HG02759 (cell line): ENCODE data around the gene CLDN15.
A peak's percentile ranks its signal among the peaks of the same experiment; 100 is the strongest.
"Not testable (repeated sequence)": the region's sequence is repeated elsewhere in the genome, so short reads cannot be mapped to it uniquely, and the experiment has no call there.

Source experiments
- ATAC-seq: cut with Tn5 transposase; IDR thresholded peaks from one replicate; pipeline ENCODE4 v1.9.1; 2021; ENCODE audit warnings: mild to moderate bottlenecking, moderate library complexity; ENCODE audit not compliant: unreplicated experiment

Gene CLDN15

DNA sequence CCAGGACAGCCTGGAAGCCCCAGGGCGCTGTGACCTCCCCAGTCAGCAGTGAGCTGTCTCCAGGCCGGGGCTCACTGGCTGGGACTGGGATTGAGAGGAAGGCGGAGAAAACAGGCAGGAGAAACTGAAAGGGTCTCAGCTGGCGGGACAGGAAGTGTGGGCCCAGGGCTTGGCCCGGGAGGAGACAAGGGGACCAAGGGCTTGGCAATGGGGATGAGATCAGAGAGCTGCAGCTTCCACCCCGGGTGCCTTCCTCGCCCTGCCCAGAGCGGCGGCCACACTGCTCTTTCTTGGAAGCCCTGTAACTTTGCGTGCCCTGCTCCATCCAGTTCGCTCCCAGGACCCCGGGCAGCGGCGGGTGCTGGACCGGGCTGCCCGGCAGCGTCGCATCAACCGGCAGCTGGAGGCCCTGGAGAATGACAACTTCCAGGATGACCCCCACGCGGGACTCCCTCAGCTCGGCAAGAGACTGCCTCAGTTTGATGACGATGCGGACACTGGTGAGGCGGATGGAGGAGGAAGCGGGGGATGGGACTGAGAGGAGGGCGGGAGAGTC is 15.2 kb downstream of the CLDN15 start:
- ATAC-seq: no peak

DNA sequence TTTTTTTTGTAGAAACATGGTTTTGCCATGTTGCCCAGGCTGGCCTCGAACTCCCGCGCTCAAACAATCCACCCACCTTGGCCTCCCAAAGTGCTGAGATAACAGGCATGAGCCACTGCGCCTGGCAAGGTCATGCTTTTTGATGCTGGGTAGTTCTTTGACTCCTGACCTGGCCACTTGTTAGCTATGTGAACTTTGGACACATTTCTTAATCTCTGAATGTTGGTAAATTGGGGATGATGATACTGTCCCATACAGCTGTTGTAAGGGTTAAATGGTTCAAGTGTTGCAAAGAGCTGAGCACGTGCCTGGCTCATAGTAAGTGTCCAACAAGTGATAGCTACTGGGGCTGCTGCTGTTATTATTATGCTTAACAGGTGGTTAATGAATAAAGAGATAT is 17.3 kb downstream of the CLDN15 start:
- no peak for ATAC-seq

DNA sequence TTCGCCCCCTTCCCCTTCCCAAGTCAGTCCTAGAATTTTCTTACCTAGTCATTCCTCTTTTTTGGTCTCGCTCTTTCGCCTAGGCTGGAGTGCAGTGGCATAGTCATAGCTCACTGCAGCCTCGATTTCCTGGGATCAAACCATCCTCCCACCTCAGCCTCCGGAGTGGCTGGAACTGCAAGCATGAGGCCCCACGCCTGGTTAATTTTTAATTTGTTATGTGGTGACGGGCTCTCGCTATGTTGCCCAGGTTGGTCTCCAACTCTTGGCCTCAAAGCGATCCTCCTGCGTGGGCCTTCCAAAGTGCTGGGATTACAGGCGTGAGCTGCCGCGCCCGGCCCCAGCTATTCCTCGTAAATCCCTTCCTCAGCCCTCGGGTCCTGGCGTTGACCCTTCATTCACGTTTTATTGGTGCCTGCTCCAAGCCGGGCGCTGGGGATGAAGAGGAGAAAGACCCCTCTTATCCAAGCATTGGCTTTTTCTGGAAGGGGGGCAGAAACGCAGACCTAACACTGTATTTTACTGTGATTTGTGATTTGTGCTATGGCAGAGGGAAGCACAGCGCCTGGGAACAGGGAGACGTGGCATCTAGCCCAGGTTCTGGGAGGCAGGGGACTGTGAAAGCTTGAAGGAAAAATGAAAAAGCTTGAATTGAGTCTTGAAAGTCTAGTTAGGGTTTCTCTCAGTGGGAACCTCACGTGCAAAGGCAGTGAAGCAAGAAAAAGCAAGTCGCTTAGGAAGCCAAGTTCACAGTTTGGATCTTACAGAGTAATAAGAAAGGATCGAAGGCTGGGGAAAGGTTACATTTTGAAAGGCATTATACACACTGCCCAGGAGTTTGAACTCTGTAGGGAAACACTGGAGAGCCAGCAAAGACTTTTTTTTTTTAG is 19.1 kb downstream of the CLDN15 start:
- ATAC-seq: peak; percentile 18

DNA sequence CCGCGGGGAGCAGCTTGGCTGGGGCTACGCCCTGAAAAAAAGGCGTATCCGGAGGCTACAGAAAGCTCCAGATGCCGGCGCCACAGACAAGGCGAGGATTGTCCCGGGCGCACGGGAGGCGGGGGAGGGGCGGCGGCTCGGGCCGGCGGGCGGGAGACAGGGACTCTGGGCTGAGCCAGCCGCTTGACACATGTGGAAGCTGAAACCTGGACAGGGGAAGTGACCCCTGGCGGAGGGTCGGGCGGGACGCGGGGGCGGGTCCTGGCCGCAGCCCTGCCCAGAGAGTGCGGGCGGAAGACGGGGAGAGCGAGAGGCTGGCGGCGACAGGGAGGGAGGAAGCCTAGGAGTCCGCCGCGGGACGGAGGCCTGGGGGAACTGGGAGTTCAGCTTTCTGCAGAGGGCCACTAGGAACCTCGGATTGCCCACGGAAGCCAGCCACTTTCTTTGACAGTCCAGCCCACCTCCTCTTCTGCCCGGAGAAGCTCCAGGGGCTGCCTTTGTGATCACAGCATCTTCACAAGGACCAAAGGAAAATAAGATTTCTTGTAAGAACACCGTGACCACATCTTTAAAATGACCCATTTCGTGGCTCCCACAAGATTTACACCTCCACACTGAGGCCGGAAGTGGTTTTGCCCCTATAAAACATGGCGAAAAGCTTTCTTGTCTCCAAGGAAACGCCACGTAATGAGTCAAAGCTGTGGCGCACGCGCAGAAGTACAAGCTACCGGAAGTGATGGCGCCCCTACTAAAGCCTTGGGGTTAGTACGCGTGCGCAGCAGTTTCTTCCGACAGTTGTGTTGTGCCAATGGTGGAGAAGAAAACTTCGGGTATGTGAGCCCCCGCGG is 20.0 kb downstream of the CLDN15 start, which contains the start of the genes PLOD3 and ZNHIT1:
PLOD3 (minus strand) TSS at position 194 of the 848 bp plus-strand sequence. CDS start 307 bp downstream, outside the sequence.
ZNHIT1 (plus strand) TSS at position 778 of the 848 bp plus-strand sequence; CDS start at position 809, 31 bp downstream.
- peak; percentile 72 for ATAC-seq

DNA sequence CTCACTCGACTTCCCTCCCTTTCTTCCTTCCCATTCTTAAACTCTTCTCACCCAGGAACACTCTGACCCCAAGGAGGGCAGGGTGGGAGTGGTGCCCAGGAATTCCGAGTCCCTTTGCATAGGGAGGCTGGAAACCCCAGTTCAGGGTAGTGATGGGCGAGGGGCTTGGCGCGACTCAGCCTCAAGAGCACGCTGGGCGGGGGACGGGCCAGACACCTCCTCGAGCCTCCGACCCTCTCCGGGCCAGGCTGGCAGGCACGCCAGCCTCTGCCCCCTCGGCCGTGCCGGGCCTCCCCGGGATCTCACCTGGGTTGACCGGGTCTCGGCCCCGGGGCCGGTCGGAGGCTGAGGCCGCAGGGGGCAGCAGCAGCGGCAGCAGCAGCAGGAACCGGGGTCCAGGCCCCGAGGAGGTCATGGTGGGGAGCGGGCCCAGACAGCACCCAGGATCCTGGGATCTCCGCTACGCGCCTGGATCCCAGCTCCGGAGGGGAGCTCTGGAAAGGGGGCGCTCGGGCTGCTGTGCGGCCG is 20.7 kb downstream of the CLDN15 start:
- peak; percentile 27 for ATAC-seq

DNA sequence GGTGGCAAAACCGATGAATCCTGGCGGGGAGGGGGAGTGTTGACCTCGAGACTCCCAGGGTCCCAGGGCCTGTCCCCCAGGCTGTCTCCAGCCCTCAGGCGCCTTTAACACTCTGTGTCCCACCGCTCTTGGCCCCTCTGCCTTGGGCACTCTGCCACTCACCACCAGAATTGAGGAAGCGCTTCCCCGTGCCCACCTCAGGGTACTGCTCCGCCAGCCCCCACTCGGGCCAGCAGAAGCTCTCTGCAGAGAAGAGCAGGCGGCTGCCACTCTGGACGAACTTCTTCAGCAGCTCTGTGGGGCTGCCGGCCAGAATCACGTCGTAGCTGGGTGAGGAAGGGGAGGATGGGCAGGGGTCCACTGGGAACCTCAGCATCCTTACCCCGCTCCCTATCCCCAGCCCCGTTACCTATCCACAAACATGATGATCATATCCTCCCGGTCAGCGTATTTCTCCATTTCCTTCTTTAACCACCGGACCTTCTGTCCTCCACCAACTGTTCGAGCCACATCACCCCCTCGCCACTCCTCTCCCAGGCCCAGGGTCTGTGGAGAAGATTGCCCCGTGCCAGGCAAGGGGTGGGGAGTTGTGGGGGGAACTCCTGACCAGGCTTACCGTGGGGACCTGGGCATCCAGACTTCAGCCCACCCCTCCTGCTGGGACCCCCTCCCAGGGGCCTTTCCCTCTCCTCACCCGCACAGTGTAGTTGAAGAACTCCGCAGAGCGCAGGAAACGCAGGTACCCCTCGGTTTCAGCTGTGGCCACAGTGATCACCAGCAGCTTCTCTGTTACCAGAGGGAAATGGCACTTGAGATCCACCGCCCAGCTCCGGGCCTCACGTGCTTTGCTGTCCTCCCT is 21.4 kb downstream of the CLDN15 start:
- no peak for ATAC-seq

DNA sequence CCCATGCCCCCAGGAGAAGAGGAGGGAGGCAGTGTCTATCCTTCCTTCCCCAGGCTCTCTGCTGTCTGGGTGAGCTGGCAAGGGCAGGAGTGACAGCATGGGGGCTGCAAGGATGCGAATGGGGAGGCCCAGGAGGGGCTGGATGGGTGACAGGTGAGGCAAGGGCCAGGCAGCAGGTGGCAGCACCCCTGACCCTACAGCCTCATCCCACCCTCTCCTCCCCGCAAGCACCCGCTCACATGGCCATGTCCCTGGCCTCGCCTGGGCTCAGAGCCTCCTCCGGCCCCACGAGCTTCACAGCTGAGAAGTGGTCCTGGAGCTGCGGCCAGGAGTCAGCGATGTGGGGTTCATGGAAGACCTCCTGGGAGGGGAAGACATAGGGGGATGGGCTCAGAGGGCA is 25.6 kb downstream of the CLDN15 start:
- ATAC-seq: no peak

DNA sequence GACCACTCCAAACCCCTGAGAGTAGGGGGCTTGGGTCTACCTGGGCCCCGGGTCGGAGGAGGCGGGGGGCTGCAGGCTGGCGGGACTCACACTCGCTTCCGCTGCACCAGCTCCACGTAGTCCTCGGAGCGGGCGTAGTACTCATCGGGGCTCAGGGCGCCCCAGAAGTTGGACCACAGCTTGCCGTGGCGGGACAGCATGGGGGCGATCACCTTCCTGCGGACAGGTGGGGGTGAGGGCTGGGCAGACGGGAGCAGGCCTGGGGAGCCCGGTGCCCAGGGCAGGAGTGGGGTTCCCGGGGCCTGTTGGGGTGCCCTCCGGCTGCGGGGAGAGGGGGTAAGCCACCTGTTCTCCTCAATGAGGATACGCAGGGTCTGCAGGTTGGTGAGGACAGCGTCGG is 26.1 kb downstream of the CLDN15 start:
- no peak for ATAC-seq

DNA sequence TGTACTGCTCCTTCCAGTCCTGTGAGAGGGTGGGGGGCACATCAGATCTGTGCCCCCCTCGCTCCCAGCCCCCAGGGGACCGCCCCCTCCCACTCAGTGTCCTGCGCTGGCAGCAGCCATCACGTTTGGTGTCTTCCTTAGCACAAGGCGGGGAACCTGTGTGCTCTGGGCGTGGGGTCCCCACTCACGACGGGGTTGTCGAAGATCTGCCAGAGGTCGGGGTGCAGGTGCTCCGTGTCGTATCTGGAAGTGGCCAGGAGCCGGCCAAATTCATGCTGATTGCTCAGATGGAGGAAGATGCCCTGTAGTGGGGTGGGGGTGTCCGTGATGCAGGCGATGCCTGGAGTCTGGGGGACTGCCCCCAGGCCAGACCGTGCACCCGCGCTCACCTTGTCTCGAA is 27.5 kb downstream of the CLDN15 start:
- ATAC-seq: no peak

DNA sequence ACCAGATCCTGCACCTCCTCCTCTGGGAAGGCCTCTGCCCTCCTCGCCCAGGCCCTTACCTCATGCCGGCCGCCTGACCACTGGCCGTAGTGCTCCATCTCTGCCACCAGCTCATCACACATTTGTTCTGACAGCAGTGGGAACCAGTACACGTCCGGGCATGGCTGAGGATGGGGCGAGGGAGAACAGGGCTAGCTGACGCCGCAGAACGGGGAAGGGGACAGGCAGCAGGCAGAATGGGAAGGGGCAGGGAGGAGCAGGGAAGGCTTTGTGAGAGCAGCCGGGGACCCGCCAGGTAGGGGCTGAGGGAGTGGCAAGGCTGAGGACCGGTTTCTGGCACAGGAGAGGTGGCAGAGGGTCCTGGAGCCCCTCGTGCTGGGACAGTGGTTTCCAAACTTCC is 28.8 kb downstream of the CLDN15 start:
- no peak for ATAC-seq

DNA sequence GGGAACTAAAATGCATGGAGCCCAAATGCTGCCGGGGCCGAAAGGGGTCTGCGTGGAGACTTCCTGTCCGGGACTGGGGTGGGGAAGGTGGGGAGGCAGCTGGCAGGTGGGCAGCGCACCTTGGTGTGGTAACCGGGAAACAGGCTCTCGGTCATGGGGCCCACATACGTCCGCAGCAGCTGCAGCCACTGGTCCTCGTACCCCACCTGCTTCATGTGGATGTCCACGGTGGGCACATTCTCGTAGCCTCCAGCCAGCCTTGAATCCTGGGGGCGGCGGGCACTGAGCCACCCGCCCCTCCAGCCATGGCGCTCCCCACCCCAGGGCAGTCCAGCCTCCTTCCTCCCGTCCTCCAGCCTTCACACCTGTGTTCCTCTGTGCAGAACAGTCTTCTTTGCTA is 30.1 kb downstream of the CLDN15 start:
- ATAC-seq: no peak

DNA sequence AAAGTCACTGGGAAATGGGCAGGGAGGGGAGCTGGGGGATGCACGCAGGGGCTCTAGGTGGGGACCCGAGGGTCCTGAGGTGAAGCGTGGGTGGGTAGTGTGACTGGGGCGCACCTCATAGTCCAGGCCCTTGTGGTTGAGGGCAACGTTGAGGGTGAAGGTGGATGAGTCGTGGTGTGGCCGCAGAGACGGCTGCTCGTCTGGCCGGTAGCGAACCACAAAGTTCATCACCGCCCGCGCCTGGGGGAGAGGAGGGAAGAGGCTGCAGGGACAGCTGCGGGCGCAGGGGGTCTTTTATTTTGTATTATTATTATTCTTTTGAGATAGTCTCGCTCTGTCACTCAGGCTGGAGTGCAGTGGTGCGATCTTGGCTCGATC is 30.9 kb downstream of the CLDN15 start:
- no peak for ATAC-seq

DNA sequence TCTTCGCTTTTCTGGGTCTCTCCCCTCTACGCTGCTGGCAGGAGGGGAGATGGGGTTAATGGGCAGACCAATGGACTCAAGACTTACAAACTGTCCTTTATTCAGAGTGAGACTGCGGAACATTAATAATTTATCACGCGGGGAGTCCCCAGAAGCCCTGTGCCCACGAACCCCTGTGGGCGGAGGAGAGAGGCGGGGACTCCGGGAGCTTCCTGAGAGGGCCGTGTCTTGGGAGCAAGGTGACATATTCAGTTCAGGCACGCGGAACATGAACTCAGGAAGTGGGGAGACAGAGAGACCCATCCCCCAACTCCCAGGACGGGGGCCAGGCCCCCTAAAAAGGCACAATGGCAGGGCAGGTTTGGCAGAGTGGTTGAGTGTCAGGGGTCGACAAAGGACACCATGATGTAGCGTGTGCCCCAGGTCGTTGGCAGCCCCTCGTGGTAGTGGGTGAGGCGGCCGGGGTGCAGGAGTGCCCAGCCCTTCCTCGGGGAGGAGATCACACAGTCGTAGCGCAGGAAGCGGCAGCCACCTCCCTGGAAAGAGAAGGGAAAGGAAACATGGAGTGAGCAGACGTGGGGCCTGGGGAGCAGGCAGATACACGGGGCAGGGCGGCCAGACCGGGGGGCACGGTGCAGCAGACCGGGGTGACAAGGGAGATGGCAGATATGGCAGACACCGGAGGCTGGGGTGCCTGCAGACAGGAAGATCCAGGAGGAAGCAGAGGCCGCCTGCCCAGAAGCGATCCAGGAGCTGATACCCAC is 31.5 kb downstream of the CLDN15 start:
- no peak for ATAC-seq

DNA sequence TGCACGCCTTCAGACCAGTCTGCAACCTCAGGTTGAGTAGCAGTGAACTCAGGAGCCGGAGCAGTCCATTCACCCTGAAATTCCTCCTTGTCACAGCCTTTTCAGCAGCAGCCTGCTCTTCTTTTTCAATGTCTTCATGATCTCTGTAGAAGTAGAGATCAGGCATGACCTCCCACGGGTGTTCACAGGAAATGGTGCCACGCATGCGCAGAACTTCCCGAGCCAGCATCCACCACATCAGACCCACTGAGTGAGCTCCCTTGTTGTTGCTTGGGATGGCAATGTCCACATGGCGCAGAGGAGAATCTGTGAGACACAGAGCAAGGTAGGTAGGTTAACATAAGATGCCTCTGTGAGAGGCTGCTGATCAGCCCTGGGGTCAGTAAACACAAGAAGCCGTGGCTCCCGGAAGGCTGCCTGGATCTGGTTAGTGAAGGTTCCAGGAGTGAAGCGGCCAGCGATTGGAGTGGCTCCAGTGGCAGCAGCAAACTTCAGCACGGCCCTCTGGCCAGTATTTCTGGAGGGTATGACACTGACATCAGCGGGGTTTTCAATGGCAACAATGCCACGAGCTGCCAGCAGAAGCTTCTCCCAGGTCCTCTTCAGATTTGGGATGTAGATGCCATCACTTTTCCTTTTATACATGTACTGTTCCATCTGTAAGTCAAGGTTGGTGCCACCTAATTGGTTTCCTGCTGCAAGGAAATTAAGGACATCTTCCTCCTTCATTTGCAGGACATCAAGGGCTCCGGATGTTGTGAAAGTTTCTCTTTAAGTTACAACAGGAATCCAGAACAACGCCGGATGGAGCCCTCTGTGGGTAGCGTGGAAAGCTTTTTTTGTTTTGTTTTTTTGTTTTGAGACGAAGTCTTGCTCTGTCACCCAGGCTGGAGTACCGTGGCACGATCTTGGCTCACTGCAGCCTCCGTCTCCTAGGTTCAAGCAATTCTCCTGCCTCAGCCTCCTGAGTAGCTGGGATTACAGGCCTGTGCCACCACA is 33.6 kb downstream of the CLDN15 start:
- not testable (repeated sequence) for ATAC-seq

DNA sequence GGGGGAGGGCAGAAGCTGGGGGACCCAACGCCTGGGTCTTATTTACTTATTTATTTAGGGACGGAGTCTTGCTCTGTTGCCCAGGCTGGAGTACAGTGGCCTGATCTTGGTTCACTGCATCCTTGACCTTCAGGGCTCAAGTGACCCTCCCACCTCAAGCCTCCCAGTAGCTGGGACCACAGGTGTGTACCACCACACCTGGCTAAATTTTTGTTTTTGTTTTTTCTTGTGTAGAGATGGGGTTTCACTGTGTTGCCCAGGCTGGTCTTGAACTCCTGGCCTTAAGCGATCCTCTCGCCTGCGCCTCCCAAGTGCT is 35.0 kb downstream of the CLDN15 start:
- no peak for ATAC-seq

DNA sequence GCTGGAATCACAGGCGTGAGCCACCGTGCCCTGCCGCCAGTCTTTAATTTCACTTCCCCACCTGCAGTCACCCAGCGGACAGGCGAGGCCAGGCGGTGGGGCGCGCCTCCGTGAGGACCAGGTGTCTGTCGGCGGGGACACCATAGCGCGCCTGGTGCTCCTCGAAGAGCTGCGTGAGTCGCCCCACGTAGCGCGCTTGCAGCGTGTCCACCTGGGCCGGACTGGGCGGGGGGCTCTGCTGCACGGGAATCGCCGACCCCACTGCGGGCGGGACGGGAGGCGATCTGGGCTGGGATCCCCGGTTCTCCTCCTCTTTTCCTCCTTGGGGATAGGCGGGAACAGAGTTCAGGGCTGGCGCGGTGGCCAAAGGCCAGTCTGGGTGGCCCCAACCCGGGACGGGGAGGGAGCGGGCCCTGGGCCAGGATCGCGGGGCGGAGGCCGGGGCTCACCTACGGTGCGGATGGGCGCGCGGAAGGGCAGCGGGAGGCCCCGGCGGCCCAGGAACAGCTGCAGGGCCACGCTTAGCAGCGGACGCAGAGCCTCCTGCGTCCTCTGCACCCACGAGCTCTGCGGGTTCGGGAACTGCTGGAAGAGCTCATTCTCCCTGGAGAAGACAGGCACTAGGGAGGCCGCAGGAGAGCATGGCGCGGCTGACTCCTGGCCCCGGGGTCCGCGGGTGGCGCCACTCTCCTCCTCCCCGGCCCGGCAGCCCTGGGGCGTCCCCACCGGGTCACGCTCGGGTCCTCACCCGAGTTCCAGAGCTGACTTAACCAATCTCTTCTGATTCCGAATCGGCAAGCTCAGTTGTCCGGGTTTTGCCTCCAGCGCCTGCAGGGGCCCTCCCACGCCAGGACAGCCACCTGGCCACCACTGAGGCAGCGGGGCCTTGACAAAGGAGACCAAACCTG is 35.7 kb downstream of the CLDN15 start:
- ATAC-seq: no peak

DNA sequence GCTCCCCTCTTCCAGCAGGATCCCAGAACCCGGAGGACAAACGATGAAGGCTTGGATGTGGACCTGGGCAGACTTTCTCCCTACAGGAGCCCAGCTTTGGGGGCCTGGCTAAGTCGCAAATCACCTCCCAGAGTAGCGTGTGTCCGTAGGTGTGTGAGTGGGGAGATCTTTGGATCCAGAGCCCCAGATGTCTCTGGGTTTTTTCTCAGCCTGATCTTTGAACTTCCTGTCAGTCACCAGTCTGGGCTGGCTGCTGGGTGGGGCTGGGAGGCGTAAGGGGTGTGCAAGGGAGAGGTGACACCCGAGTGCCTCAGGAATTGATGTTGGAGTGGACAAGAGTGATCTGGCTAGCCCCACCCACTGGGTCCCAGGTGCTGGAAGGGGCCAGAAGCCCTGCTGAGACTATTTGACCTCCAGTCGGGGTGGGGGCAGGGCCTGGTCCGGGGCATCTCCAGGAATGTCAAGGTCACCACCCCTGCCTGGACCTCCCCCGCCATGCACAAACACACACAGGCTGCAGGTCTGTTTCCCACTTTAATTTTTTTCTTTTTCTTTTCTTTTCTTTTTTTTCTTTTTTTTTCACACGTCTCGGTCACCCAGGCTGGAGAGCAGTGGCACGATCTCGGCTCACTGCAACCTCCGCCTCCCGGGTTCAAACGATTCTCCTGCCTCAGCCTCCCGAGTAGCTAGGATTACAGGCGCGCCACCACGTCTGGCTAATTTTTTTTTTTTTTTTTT is 36.6 kb downstream of the CLDN15 start, which contains the start of gene MOGAT3:
MOGAT3 (minus strand) TSS at position 175 of the 738 bp plus-strand sequence. CDS start 182 bp downstream, outside the sequence.
- ATAC-seq: no peak
